Spleen (tissue), 7 donors: Measurements from ENCODE around the gene MCTP1.

Source experiments
- CTCF ChIP-seq, 11 experiments: fragments of 200-600 bp in 7 of 11; fragments of 450-650 bp in 4 of 11; sonication (generic) in 4 of 11; IDR thresholded peaks in 8 of 11; conservative IDR thresholded peaks in 3 of 11; 1 replicate in 7 of 11; 2 replicates in 4 of 11; pipeline versions ENCODE4 v1.4.0 to v1.8.0; 2016 to 2021; ENCODE audit warnings: antibody characterized with exemption in 11 of 11, inconsistent platforms in 4 of 11, mild to moderate bottlenecking in 1 of 11
- POLR2A ChIP-seq, 3 donors: fragments of 450-650 bp; IDR thresholded peaks; one replicate each; pipeline ENCODE4 v1.5.1; 2017; ENCODE audit warnings: antibody characterized with exemption in 3 of 3, mild to moderate bottlenecking in 1 of 3
- donor health status: DM: no; HTN: no; CAD: no; lungs with moderate emphysema.
- donor health status: DM: no; HTN: no; CAD: no.
- donor health status: DM: no; HTN: no; CAD: no.

GRCh38 chr5:95152535-95152934 is 132.4 kb downstream of the MCTP1 start:
- TF ChIP-seq CTCF (IDR thresholded peaks at IDR 0.05 in 8 of 11, conservative IDR thresholded peaks at IDR 0.05 in 3 of 11) (no peak), POLR2A (IDR thresholded peaks at IDR 0.05) (no peak)
